Measurements from ENCODE around the gene GRAMD1B.
"Not testable (repeated sequence)": the region's sequence is repeated elsewhere in the genome, so short reads cannot be mapped to it uniquely, and the experiment has no call there.

Gene GRAMD1B

GRCh38 chr11:123544631-123545375 lies 114.7 kb downstream of the GRAMD1B start:
- no peak for DNase-seq

DNA sequence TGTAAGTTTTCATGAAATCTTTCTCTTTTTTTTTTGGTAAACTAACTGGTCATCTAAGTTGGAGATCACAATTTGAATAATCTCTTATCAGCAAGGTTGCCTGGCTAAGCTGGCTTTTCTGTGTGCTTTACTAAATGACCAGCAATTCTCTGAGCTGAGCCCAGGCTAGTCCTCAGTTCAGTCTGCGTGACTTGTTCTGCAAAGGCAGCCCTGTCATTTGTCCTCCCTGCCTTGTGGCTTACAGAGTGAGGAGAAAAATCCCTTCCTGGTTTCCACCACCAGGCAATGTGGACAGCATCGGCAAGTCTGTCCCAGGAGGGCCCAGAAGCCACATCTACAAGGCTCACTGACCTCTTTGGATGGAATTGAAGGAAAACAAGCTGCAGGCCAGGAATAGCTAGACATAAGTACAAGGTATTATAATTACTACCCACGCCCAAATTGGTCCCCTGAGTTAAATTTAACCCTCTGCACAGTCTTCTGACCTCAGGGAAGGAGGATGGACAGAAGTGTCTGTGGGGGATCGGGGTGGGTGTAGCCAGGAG lies 115.7 kb downstream of the GRAMD1B start:
- no peak for DNase-seq

GRCh38 chr11:123546515-123546914 lies 116.4 kb downstream of the GRAMD1B start:
- DNase-seq, result no peak

DNA sequence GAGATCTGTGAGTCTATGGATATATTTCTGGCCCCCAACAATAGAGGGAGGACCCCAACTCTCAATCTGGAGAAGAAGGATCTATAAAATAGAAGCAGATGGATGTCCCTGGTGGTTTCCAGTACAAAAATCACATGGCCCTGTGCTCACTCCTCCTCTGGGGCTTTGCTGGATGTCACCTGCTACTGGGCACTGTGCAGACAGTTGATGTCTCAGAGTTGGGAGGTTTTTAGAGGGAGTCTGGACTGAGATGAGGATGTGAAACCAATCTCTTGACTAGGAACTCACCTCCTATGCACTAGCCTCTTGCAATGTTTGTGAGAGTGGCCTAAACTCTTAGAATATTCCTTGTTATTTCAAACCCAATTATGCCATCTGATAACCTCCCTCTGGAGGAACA lies 117.1 kb downstream of the GRAMD1B start:
- DNase-seq, result no peak

DNA sequence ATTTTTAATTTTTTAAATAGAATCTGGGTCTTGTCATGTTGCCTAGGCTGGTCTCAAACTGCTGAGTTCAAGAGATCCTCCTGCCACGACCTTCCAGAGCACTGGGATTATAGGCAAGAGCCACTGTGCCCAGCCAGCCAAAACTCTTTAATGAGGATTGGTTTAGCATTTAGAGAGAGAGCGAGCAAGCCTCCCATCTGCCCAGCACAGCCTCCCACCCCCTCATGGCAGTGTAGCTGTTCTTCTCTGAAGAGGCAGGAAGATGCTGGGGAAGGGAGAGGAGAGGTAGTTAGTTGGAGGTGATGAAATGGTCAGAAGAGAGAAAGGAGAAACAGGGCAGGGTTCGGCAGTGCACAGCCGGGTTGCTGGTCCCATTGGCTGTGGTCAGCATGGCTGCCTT lies 118.7 kb downstream of the GRAMD1B start:
- no peak for DNase-seq

DNA sequence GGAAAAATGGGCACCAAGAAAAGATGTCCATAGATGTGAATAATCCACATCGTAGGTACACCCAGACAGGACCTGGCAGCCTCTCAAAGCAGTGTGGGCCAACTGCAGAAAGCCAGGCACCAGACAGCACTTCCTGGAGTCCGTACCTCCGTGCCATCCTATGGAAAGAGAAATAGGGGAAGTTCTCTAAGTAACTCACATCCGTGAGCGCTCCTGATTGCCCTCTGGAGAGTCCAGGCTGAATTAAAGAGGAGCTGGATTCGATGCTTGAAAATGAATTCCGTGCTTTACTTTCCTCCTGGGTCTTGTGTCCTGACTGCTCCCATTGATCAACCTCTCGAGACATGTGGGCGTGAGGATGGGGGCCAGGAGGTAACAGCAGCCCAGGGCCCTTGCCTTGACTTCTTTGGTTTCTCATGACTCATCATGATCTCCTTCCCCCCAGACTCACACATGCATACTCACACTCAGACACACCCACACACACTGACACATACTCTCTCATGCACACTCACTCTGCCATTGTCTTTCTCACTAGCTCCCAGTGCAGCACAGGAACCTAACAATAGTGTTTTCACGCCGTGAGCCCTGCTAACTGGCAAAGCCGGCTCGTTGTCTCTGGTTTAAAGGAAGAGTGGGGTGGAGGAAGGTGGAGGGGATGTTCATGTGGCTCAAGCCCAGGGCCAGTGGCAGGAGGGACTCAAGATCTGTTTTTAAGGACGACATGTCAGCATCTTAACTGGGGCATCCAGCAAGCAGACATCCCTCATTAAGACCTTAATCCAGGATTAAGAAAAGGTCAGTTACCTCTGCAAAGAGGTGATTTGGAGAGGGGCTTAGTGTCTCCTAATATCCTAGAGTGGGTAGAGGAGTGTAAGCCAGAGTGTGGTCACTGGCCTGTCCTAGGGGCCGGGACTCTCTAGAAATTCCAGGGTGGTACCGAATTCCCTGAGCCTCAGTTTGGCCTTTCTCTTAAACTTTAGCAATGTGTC lies 120.2 kb downstream of the GRAMD1B start:
- no peak for DNase-seq

- DNase-seq, result no peak
Observed at GRCh38 chr11:123551079-123551478, 121.0 kb downstream of the GRAMD1B start.

GRCh38 chr11:123556633-123557032 lies 126.6 kb downstream of the GRAMD1B start:
- no peak for DNase-seq

DNA sequence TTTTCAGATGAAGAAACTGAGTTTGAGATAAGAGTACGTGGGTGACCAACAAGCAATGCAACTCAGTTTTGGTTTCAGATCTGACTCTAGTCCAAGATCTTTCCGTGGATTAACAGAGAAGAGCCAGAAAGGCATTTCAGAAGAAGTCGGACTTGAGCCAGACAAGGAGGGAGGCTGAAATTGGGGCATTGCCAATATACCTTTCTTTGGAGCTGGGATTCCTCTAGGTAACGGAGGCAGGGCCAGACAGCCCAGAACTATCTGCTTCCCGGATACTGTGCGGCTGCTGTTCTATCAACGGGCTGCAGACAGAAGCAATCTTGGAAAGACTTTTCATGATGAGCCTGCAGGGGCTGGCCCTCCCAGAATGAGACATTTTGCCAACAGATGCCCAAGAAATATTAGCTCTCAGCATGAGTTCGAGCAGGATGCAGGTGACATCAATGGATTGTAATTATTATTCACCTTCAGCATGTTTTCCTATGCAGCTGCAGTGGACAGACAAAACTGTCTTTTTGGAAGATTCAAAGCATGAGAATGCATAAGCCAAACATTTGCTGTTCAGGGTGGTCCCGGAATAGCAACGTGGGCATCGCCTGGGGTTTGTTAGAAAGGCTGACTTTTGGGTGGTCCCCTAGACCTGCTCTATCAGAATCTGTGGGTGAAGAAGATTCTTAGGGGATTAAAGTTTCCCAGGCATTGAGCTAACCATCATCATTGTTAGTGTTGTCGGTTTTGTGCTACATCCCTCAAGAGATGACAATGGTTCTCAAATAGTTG lies 128.7 kb downstream of the GRAMD1B start:
- no peak for DNase-seq

DNA sequence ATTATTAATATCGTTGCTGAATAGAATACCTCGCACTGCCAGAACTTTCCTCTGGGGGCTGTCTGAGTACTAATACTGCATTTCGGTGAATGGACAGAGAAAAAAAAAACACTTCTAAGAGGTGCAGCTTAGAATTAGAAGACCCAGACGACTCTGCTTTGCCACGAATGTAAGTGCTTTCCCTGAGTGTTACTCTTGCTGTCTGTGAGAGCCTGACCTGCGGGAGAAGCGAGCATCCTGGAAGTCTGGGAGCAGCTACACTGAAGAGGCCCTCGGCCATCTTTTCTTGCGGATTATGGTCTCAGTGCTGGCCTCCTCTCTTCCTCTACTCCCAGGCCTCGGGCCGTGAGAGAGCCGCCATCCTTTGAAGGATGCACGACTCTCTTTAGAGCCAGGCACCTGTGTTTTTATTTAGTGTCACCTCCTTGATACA lies 129.5 kb downstream of the GRAMD1B start:
- no peak for DNase-seq

GRCh38 chr11:123560006-123560405 lies 129.9 kb downstream of the GRAMD1B start:
- DNase-seq, result peak in 2 of 4 experiments; percentile 4 to 7

DNA sequence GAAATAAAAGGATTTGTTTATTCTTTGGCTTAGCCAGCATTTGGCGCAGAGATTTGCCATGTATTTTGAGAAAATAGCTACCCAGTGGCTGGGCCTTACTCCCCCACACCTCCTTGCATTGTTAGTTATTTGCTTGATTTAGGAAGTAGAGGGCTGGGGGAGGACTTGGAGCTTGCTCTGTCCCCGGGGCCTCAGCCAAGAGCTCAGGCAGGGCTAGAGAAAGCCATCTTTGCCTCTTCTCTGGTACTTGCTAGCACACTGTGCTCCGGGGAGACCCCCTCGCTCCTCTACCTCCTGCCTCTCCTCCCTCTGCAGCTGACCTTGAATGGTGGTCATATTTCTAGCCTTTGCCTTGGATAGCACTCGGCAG lies 131.3 kb downstream of the GRAMD1B start:
- DNase-seq, result no peak

DNA sequence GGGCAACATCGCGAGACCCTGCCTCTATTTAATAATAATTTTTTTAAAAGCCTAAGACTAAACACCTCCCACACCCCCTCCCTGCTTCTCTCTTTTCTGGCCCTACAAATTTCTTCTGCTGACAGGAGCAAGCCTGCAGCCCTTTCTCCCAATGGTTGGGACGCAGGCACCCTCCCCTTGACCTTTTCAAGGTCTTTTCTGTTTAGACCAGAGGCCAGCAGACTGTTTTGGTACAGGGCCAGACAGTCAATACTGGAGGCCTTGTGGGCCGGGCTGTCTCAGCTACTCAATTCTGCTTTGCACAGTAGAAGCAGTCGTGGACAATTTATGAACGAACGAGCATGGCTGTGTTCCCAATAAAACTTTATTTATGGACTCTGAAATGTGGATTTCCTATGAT lies 132.1 kb downstream of the GRAMD1B start:
- no peak for DNase-seq

- DNase-seq, result no peak
Observed at GRCh38 chr11:123562829-123563228, 132.8 kb downstream of the GRAMD1B start.

DNA sequence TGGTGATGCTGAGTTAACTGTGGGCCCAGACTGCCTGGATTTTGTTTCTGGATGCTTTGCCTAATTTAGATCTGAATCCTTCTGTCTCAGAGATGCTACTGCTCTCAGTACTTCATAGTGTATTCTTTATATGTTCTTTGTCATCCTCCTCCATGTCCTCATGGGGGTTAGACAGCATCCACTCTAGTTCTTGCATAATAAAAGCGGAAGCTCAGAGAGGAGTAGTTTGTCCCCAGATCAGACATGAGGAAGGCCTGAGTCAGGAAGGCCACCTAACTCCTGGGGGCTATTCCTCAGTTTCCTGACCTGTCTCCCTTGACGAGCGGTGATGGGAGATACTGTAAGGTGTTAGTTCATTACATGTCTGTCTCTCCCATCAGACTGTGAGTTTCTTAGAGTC lies 134.2 kb downstream of the GRAMD1B start:
- no peak for DNase-seq

GRCh38 chr11:123566852-123567251 lies 136.8 kb downstream of the GRAMD1B start:
- DNase-seq, result no peak

DNA sequence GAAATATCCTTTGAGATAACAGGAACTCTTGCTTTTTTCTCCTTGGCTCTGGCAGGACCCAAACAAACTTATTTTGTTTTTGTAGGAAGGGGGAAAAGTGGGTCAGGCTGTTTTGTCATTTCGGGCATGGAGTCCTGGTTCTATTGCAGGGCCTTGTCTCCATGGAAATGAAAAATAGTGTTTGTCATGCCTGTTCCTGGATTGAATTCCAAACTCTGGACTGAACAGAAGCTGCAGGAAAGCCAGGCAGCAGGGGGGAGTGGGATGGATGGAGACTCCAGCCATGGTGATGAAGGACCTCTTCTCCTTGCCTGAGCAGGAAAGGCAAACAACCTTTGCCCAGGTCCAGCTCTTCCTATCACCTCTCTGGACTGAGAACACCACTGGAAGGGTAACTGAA lies 137.4 kb downstream of the GRAMD1B start:
- no peak for DNase-seq

GRCh38 chr11:123568367-123568870 lies 138.3 kb downstream of the GRAMD1B start:
- no peak for DNase-seq

DNA sequence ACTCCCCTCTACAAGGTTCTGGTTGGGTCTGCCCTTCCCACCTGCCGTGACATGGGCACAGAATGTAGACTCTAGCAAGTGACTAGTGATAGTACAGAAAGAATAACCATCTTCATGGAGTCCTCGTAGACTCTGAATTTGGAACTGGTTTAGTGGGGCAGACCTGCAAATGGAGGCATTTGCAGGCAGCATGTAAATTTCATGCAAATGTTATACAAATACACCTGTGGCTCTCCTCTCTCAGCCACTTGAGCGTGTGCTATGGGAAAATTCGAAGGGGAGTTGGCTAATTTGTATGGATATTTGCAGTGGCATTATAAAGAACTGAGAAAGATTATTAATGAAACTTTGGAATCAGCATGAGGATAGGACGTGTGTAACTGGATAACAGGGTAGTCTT lies 139.3 kb downstream of the GRAMD1B start:
- DNase-seq, result no peak

GRCh38 chr11:123570939-123571580 lies 141.0 kb downstream of the GRAMD1B start:
- DNase-seq, result no peak

DNA sequence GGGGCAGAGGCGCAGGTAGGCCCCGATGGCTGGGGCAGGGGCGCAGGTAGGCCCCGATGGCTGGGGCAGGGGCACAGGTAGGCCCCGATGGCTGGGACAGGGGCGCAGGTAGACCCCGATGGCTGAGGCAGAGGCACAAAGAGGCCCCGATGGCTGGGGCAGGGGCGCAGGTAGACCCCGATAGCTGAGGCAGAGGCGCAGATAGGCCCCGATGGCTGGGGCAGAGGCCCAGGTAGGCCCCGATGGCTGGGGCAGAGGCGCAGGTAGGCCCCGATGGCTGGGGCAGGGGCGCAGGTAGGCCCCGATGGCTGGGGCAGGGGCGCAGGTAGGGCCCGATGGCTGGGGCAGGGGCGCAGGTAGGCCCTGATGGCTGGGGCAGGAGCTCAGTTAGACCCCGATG lies 142.7 kb downstream of the GRAMD1B start:
- not testable (repeated sequence) for DNase-seq

DNA sequence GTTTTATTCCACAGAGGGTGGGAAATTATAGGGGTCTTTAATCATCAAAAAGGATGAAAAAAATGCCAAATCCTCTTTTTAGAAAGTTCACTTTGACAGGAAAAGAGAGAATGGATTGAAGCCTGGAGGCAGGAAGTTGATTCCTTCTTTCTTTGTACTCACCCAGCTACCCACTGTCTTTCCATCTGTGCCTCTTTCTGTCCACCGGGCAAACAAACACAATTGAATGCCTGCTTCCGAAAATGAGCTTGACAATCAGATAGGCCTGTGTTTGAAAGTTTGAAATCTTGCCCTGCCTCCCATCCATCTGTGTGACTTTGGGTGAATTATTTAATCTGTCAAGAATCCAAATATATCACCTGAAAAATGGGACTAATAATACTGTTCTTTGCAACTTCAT lies 143.2 kb downstream of the GRAMD1B start:
- no peak for DNase-seq

Measured in activated naive CD4-positive, alpha-beta T cell (primary cell).